Liver (tissue), 9 donors: ENCODE results near the gene BCL2. TPM values are rescaled to one million over a fixed set of nuclear protein-coding genes. Genes with fewer than 3 reads are reported as not detected.

Experiments used
- DNase-seq: peaks from one replicate; pipeline ENCODE4 v3.0.0-alpha.2; 2017; ENCODE audit warnings: low spot score
- H3K27ac ChIP-seq, 2 donors: one replicate each; pipeline ENCODE4 v1.7.0; 2013; ENCODE audit warnings: inconsistent platforms in 2 of 2, low read length in 2 of 2, control low read depth in 1 of 2, low read depth in 1 of 2, mild to moderate bottlenecking in 1 of 2
- H3K27me3 ChIP-seq, 4 donors: one replicate each; pipeline versions ENCODE4 v1.6.1 to v1.7.0; 2013; ENCODE audit warnings: low read length in 3 of 4, inconsistent platforms in 1 of 4, mild to moderate bottlenecking in 1 of 4, moderate library complexity in 1 of 4; ENCODE audit not compliant: control insufficient read depth in 4 of 4, insufficient read depth in 4 of 4
- H3K36me3 ChIP-seq, 4 donors: one replicate each; pipeline versions ENCODE4 v1.6.1 to v1.7.0; 2013; ENCODE audit warnings: low read length in 3 of 4, mild to moderate bottlenecking in 3 of 4, low read depth in 1 of 4, moderate library complexity in 1 of 4; ENCODE audit not compliant: control insufficient read depth in 4 of 4, insufficient read depth in 3 of 4
- H3K4me1 ChIP-seq, 4 donors: one replicate each; pipeline versions ENCODE4 v1.6.1 to v1.7.0; 2013; ENCODE audit warnings: low read length in 3 of 4, mild to moderate bottlenecking in 3 of 4, moderate library complexity in 1 of 4; ENCODE audit not compliant: control insufficient read depth in 4 of 4, insufficient read depth in 4 of 4
- H3K4me3 ChIP-seq, 3 donors: one replicate each; pipeline versions ENCODE4 v1.6.1 to v1.7.0; 2013; ENCODE audit warnings: low read length in 3 of 3, control low read depth in 1 of 3, low read depth in 1 of 3, mild to moderate bottlenecking in 1 of 3
- H3K9ac ChIP-seq, 2 donors: one replicate each; pipeline ENCODE4 v1.7.0; 2013; ENCODE audit warnings: low read length in 2 of 2, mild to moderate bottlenecking in 2 of 2, moderate library complexity in 2 of 2, control low read depth in 1 of 2, low read depth in 1 of 2
- H3K9me3 ChIP-seq, 4 donors: one replicate each; pipeline versions ENCODE4 v1.6.1 to v1.7.0; 2013; ENCODE audit warnings: low read length in 3 of 4; ENCODE audit not compliant: control insufficient read depth in 4 of 4
- CTCF ChIP-seq: fragments of 150-350 bp; IDR thresholded peaks from 2 replicates; pipeline ENCODE4 v1.5.1; 2017; ENCODE audit warnings: improper control_type of control experiment, low read depth, low read length; ENCODE audit not compliant: missing input control
- EGR1 ChIP-seq, 2 donors: IDR thresholded peaks; 2 replicates each; pipeline ENCODE4 v1.6.1; 2016 to 2018; ENCODE audit warnings: antibody characterized with exemption in 2 of 2, low read depth in 2 of 2
- FOXA1 ChIP-seq: IDR thresholded peaks from 2 replicates; pipeline ENCODE4 v1.6.1; 2016; ENCODE audit warnings: antibody characterized with exemption
- FOXA2 ChIP-seq: IDR thresholded peaks from 2 replicates; pipeline ENCODE4 v1.6.1; 2016; ENCODE audit warnings: antibody characterized with exemption
- GABPA ChIP-seq, 2 donors: IDR thresholded peaks in 1 of 2; conservative IDR thresholded peaks in 1 of 2; 2 replicates each; pipeline ENCODE4 v1.6.1; 2016; ENCODE audit warnings: antibody characterized with exemption in 2 of 2, mild to moderate bottlenecking in 1 of 2, moderate library complexity in 1 of 2
- HNF4A ChIP-seq, 2 donors: conservative IDR thresholded peaks; 2 replicates each; pipeline ENCODE4 v1.6.1; 2016; ENCODE audit warnings: antibody characterized with exemption in 2 of 2, mild to moderate bottlenecking in 2 of 2
- HNF4G ChIP-seq: IDR thresholded peaks from 2 replicates; pipeline ENCODE4 v1.6.1; 2016; ENCODE audit warnings: antibody characterized with exemption
- JUND ChIP-seq, 2 donors: IDR thresholded peaks; 2 replicates each; pipeline ENCODE4 v1.6.1; 2016; ENCODE audit warnings: antibody characterized with exemption in 2 of 2
- NR2F2 ChIP-seq: IDR thresholded peaks from 2 replicates; pipeline ENCODE4 v1.6.1; 2016; ENCODE audit warnings: antibody characterized with exemption
- RAD21 ChIP-seq, 2 donors: IDR thresholded peaks; 2 replicates each; pipeline ENCODE4 v1.6.1; 2016; ENCODE audit warnings: antibody characterized with exemption in 2 of 2, mild to moderate bottlenecking in 2 of 2
- RXRA ChIP-seq, 2 donors: IDR thresholded peaks; 2 replicates each; pipeline ENCODE4 v1.6.1; 2017 to 2018; ENCODE audit warnings: antibody characterized with exemption in 2 of 2, mild to moderate bottlenecking in 1 of 2
- SP1 ChIP-seq: IDR thresholded peaks from 2 replicates; pipeline ENCODE4 v1.6.1; 2018; ENCODE audit warnings: antibody characterized with exemption, mild to moderate bottlenecking
- TAF1 ChIP-seq: conservative IDR thresholded peaks from 2 replicates; pipeline ENCODE4 v1.6.1; 2016; ENCODE audit warnings: antibody characterized with exemption, mild to moderate bottlenecking
- YY1 ChIP-seq: IDR thresholded peaks from 2 replicates; pipeline ENCODE4 v1.6.1; 2016; ENCODE audit warnings: antibody characterized with exemption, mild to moderate bottlenecking
- WGBS: extraction: QIAGEN DNeasy Blood & Tissue Kit; methylation state at CpG from one replicate; pipeline ENCODE4 v1.1.7; 2013; 5-methylcytosine and 5-hydroxymethylcytosine counted together
- polyA plus RNA-seq, 2 donors: library from polyadenylated mRNA; stranded (reverse) in 1 of 2; unstranded in 1 of 2; fragments of 200-250 nt in 1 of 2; fragments of >200 nt in 1 of 2; fragmentation: Nextera tagmentation in 1 of 2; extraction: Ambion mirVana in 1 of 2; gene quantifications; one replicate each; pipeline versions ENCODE4 v1.2.1 to v1.2.3, GENCODE V29; 2013 to 2015
- total RNA-seq, 2 donors: library from RNA; depleted of rRNA; stranded (reverse); fragments of >200 nt; gene quantifications; one replicate each; pipeline ENCODE4 v1.2.3, GENCODE V29; 2014
- TF ChIP-seq, protein P1 (sequence below): IDR thresholded peaks from 2 replicates; pipeline ENCODE4 v1.6.1; 2016; ENCODE audit warnings: antibody characterized with exemption
- TF ChIP-seq, protein P2 (sequence below): IDR thresholded peaks from 2 replicates; pipeline ENCODE4 v1.6.1; 2016; ENCODE audit warnings: antibody characterized with exemption, mild to moderate bottlenecking
- TF ChIP-seq, protein P3 (sequence below): IDR thresholded peaks from 2 replicates; pipeline ENCODE4 v1.6.1; 2016; ENCODE audit warnings: antibody characterized with exemption
- donor health status: healthy.
- donor health status: healthy.
- donor health status: healthy.
- donor health status: healthy.
- donor health status: healthy.

Gene BCL2
- total and polyA plus RNA-seq, 4 donors, result 0.40 to 3.9 (median 1.4) TPM

- DNase-seq, result no peak
- no peak overlapping the region for H3K4me3 ChIP-seq
- H3K27ac ChIP-seq, result no peak overlapping the region
Observed at GRCh38 chr18:63325086-63325686, 5.6 kb upstream of the BCL2 start.

More at GRCh38 chr18:63325086-63325686, 5.6 kb upstream of the BCL2 start:
- no peaks in the 10 kb centered on the region for H3K9me3 ChIP-seq
- H3K9ac ChIP-seq, result no peak overlapping the region
- peaks cover 0 to 2% (median under 1%) of the 10 kb centered on the region in 4 donors for H3K36me3 ChIP-seq
- peaks cover 0 to 11% (median 4%) of the 10 kb centered on the region in 4 donors for H3K4me1 ChIP-seq
- TF ChIP-seq HNF4A (conservative IDR thresholded peaks at IDR 0.05), result no peak
- TF ChIP-seq YY1, result no peak
- no peak for TF ChIP-seq FOXA2
- no peak for TF ChIP-seq NR2F2
- TF ChIP-seq, protein P1, sequence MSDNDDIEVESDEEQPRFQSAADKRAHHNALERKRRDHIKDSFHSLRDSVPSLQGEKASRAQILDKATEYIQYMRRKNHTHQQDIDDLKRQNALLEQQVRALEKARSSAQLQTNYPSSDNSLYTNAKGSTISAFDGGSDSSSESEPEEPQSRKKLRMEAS, result no peak
- TF ChIP-seq JUND (IDR thresholded peaks at IDR 0.05), result no peak
- no peak for TF ChIP-seq CTCF
- no peak for TF ChIP-seq FOXA1
- no peak for TF ChIP-seq RAD21 (IDR thresholded peaks at IDR 0.05)
- no peak for TF ChIP-seq RXRA (IDR thresholded peaks at IDR 0.05)
- no peak for TF ChIP-seq HNF4G
- TF ChIP-seq SP1, result no peak
- TF ChIP-seq TAF1, result no peak
- TF ChIP-seq, protein P2, sequence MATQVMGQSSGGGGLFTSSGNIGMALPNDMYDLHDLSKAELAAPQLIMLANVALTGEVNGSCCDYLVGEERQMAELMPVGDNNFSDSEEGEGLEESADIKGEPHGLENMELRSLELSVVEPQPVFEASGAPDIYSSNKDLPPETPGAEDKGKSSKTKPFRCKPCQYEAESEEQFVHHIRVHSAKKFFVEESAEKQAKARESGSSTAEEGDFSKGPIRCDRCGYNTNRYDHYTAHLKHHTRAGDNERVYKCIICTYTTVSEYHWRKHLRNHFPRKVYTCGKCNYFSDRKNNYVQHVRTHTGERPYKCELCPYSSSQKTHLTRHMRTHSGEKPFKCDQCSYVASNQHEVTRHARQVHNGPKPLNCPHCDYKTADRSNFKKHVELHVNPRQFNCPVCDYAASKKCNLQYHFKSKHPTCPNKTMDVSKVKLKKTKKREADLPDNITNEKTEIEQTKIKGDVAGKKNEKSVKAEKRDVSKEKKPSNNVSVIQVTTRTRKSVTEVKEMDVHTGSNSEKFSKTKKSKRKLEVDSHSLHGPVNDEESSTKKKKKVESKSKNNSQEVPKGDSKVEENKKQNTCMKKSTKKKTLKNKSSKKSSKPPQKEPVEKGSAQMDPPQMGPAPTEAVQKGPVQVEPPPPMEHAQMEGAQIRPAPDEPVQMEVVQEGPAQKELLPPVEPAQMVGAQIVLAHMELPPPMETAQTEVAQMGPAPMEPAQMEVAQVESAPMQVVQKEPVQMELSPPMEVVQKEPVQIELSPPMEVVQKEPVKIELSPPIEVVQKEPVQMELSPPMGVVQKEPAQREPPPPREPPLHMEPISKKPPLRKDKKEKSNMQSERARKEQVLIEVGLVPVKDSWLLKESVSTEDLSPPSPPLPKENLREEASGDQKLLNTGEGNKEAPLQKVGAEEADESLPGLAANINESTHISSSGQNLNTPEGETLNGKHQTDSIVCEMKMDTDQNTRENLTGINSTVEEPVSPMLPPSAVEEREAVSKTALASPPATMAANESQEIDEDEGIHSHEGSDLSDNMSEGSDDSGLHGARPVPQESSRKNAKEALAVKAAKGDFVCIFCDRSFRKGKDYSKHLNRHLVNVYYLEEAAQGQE, result no peak
- TF ChIP-seq, protein P3, sequence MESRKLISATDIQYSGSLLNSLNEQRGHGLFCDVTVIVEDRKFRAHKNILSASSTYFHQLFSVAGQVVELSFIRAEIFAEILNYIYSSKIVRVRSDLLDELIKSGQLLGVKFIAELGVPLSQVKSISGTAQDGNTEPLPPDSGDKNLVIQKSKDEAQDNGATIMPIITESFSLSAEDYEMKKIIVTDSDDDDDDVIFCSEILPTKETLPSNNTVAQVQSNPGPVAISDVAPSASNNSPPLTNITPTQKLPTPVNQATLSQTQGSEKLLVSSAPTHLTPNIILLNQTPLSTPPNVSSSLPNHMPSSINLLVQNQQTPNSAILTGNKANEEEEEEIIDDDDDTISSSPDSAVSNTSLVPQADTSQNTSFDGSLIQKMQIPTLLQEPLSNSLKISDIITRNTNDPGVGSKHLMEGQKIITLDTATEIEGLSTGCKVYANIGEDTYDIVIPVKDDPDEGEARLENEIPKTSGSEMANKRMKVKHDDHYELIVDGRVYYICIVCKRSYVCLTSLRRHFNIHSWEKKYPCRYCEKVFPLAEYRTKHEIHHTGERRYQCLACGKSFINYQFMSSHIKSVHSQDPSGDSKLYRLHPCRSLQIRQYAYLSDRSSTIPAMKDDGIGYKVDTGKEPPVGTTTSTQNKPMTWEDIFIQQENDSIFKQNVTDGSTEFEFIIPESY, result no peak
- no peak for TF ChIP-seq EGR1 (IDR thresholded peaks at IDR 0.05; ENCODE audit: low read depth in 2 of 2)
- no peak for TF ChIP-seq GABPA (IDR thresholded peaks at IDR 0.05 in 1 of 2, conservative IDR thresholded peaks at IDR 0.05 in 1 of 2)
- 92% methylated on average over 11 of the region's 11 CpGs for WGBS
- no peaks in the 10 kb centered on the region for H3K27me3 ChIP-seq
